Fibroblast of lung (primary cell): ENCODE measurements around the gene PDCL3.

Experiments
- EZH2 ChIP-seq: IDR thresholded peaks from 2 replicates; pipeline ENCODE4 v1.5.1; 2012; ENCODE audit warnings: low read length, control low read depth, mild to moderate bottlenecking; ENCODE audit errors: missing control alignments
- TF ChIP-seq, protein P1 (sequence below), 2 donors: IDR thresholded peaks in 1 of 2; conservative IDR thresholded peaks in 1 of 2; 1 replicate in 1 of 2; 2 replicates in 1 of 2; pipeline ENCODE4 v1.5.1; 2011 to 2012; ENCODE audit warnings: low read length in 2 of 2, control low read depth in 1 of 2, inconsistent platforms in 1 of 2, low read depth in 1 of 2, mild to moderate bottlenecking in 1 of 2

DNA sequence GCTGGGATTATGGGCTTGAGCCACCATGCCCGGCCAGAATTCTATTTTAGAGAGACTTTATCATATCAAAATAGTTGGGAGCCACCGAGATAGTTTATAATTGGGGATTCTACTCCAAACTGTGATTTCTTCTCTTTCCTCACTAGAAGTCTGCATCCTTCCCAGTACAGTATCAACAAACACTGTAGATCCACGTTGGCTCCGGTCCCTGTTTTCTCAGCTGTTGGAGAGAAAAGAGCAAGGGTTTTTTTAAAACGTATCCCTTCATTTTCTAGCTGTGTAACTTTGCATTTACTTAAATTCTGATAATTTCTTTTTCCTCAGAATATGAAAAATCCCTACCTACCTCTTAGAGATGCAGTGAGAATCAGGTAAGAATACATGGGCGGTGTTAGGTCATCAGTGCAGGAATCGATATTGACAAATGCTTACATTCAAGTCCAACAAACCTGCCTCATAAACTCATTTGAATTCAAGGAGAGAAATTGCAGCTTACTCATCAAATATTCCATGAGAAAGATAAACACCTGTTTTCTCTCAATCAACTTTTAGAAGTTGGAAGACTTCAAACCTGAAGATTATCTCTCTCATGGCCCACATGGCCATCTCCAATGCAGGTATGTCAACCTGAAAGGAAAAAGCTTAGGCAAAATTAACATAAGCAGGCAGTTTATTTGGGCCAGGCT is 17.7 kb upstream of the PDCL3 start:
- TF ChIP-seq, protein P1, sequence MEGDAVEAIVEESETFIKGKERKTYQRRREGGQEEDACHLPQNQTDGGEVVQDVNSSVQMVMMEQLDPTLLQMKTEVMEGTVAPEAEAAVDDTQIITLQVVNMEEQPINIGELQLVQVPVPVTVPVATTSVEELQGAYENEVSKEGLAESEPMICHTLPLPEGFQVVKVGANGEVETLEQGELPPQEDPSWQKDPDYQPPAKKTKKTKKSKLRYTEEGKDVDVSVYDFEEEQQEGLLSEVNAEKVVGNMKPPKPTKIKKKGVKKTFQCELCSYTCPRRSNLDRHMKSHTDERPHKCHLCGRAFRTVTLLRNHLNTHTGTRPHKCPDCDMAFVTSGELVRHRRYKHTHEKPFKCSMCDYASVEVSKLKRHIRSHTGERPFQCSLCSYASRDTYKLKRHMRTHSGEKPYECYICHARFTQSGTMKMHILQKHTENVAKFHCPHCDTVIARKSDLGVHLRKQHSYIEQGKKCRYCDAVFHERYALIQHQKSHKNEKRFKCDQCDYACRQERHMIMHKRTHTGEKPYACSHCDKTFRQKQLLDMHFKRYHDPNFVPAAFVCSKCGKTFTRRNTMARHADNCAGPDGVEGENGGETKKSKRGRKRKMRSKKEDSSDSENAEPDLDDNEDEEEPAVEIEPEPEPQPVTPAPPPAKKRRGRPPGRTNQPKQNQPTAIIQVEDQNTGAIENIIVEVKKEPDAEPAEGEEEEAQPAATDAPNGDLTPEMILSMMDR (conservative IDR thresholded peaks at IDR 0.05 in 1 of 2, IDR thresholded peaks at IDR 0.05 in 1 of 2; ENCODE audit: low read depth in 1 of 2, low read length in 2 of 2) = no peak
- TF ChIP-seq EZH2 = no peak
